CD4-positive, alpha-beta T cell treated with Interleukin-15 for 4 hours (primary cell): ENCODE results near the gene LSM2.
"Not testable (repeated sequence)": the region's sequence is repeated elsewhere in the genome, so short reads cannot be mapped to it uniquely, and the experiment has no call there.

Source experiments
- DNase-seq: peaks from one replicate; pipeline ENCODE4 v3.0.0-alpha.2; 2020; ENCODE audit warnings: low spot score

Gene LSM2

DNA sequence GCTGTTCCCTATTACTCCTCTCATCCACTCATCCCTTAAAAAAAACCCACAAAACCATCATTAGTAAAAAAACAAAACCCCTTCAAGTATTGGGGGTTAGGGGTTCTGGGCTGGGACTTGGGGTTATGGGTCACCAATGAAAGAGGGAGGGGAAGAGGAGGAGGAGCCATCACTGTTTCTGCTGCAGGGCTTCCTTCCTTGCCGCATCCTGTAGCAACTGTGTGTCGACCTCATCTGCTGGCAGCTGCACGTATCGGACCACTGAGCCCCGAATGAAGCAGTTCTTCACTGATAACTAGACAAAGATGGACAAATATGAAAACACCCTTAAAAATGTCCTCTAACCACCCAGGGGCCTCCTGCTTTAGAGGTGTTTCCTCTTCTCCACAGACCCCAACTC is 9.2 kb downstream of the LSM2 start:
- DNase-seq = peak; percentile 49

DNA sequence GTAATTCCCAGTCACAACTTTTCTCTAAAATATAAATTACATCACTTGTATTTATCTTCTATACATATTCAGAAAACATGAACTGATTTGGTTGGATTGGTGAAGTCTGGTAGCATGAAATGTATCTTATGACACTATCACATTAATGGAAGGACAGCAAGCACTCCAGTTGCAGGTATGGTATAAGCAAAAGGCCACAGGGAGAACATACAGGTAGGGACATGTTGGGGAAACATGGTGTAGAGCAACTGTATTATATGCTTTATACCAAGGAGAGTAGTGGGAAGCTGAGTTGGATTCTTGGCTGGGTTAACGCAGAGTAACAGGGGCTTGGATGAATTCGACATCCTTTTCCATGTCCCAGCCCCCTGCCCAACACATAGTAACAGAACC is 9.8 kb downstream of the LSM2 start:
- DNase-seq = no peak

DNA sequence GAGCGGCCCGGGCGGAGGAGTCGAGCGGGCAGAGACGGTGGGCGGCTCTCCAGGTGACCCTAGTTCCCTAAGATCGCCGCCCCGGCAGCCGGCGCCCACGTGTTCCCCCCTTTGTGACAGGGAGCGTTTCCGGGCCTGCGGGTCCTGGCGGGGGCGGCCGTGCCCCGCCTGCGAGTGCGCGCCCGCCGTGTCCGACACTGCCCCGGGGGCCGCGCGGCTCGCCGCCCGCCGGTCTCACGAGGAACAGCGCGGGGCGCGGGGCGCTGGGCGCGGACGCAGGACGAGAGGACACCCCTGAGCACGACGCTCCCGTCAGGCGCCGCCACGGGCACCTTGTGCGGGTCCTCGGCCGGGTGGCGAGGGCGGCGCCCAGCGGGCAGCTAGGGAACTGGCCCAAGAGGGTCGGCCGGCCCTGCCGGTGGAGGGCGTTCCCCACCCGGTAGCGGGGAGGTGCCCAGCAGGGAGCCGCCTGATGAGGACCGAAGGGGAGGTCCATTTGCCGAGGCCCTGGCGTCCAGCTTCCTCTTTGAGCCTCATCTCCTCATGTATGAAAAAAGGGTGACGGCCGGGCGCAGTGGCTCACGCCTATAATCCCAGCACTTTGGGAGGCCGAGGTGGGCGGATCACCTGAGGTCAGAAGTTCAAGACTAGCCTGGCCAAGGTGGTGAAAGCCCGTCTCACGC is 11.0 kb downstream of the LSM2 start, which contains the start of gene VARS1:
TSS of gene VARS1 (minus strand) at position 137 of the 683 bp plus-strand sequence. CDS start 535 bp downstream, outside the sequence.
- DNase-seq = peak; percentile 87

DNA sequence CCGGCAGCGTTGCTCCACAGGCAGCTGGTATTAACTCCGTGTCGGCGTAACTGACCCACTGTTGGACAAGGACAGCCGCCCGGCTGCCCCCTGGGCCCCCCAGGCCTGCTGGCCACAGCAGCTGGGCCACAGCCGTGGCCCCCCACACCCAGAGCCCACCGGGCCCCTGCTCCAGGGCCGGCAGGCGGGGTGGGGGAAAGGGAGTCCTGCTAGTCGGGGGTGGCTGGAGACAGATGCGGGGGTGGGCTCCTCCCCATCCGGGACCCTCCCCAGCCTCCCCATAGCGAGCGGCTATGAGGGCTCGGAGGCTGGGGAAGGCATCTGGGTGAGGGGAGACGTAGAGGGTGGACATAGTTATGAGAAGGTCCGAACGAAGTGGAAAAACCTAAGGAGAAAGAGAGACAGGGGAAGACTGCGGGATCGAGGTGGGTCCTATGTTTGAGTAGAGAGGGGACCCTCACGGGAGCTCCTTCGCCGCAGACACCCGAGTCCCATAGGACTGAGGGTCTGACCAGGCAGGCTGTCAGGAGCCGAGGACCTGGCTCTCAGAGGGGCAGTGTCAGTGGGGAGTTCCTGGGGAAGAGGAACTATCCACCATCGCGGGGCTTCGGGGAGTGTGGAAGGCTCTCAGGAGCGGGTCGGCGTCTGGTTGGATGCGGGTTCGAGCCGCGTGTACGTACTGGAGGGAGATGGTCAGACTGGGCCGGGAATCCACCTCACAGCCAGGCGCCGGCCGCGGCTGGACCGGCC is 11.7 kb downstream of the LSM2 start:
- no peak for DNase-seq

DNA sequence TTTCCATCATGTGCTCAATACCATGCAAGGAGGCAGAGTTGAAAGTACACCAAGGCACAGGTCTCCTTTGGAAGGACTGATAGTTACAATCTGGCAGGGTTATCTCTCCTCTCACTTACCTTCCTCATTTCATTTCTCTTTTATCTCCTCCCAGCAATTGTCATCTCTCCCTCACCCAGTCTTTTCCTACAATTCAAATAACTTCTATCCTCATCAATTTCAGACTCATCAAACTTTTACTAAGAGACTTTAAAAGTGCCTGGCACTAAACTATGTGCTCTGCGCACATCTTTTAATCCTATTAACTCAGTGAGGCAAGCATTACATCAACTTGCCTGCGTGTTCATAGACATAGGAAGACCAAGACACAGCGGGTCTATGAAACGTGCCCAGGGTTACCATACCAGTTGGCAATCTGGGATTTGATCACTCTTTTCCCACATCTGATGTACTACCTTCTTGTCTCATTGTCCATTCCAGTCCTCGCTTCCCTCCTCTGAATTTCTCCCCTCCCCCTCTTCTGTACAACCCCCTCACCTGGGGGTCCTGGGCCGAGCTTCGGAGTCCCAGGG is 12.4 kb downstream of the LSM2 start:
- DNase-seq = no peak

DNA sequence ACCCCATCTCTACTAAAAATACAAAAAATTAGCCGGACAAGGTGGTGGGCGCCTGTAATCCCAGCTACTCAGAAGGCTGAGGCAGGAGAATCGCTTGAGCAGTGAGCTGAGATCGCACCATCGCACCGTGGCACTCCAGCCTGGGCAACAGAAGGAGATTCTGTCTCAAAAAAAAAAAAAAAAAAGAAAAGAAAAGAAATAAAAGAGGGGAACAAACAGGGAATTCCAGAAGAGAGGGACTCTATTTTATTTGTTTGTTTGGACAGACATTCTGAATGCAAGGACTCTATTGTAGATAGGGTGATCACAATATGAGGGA is 12.9 kb downstream of the LSM2 start:
- not testable (repeated sequence) for DNase-seq

DNA sequence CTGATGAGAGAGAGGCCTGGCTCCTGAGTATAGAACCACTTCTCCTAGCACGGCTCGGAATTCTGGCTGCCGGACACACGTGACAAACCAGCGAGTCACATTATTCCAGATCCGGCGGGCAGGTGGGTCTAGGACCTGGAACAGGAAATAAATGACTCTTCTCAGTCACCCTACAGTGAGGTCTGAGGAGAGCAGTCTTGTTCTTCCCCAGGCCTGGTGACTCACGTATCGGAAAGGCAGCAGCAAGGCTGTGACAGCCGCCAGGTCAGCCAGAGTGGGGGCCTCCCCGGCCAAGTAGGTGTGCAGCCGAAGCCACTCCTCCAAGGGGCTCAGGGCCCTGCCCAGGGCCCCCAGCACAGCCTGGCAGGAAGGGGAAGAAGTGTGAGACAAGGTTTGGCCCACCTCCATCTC is 14.0 kb downstream of the LSM2 start:
- DNase-seq = no peak

DNA sequence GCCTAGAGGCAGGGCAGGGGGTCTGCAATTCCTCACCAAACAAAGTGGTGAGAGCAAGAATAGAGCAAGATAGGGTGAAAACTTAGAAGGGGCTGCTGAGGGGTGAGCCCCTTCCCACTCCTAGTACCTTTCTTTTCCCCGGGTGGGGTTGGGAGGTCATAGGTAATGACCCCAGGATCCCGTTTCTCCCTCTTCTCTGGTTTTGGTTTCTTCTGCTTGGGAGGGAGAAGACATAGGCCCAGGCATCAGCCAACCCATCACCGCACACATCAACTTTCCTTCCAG is 14.7 kb downstream of the LSM2 start:
- no peak for DNase-seq

DNA sequence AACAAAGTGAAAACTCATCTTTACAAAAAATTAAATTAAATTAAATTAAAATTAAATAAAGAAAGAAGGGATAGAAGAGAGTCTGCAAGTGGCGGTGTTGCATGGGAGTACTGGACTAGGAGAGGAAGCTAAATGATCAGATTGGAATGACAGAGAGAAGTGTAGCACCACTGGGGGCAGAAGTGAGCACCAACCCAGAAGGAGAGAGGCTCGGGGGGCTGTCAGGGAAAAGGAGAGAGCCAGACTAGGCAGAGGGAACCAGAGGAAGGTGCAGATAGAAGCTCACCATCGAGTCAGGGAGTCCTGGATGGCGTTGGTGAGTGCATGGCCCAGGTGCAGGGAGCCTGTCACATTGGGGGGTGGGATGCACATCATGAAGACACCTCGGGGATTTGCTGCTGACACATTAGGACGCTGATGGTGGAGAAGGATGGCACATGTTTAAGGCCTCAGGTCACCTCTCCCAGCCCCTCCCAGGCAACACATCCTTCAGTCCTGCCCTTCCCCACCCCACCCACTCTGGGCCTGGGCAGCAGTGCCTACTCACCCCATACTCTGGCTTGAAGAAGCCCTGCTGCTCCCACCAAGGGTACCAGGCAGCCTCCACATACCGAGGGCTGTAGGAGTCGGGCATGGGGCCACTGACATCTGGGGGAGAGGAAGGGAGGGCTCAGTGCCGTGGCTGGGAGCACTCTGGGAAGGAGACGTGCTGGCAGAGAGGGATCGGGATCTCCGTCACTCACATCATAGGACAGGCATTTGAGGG is 15.3 kb downstream of the LSM2 start:
- no peak for DNase-seq

DNA sequence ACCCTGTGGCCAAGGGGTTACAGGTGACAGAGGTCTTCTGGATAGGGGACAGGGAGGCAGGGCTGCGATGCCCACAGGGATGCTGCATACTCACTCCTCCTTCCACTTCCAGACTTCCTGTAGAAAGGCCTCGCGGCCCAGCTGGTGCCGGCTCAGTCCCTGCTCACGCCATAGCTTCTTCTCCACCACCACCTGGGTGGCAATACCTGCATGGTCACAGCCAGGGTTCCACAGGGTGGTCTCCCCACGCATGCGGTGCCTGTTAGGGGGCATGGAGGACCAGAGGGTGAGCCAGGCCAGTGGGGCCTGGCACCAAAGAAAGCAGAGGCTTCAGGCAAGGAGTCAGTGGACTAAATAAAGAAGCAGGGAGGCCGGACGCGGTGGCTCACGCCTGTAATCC is 21.3 kb downstream of the LSM2 start:
- DNase-seq = no peak

DNA sequence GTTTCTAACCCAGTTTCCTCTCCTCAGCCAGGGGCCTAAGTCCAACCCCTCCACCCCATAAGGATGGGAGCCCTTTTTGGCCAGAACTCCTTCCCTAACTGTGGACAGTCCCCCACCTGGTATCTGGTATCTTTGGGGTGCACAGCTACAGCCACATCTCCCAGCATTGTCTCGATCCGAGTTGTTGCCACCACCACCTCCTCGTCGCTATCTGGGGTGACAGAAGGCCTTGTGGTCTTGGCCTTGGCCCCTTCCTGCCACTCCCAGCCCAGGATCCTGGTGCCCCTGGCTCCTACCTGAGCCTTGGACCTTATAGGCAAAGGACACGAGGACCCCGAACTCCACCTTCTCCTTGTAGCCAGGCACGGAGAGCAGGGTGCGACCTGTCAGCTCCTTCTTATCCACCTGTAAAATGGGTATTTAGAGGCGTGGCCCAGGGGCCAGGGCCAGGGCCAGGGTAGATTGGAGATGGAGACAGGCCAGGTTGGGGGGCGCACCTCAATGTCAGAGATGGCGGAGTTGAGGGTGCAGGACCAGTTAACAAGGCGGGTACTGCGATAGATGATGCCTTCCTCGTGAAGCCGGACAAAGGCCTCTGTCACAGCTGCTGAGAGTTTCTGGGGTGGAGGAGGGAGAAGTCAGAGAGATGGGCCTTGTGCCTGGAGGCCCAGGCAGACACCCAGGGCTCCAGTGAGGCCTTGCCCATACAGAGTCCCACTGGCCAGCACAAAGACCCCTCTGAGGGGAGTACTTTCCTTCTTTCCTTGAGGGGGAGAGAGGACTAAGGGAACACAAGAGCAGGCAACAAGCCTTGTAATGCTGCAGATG is 22.5 kb downstream of the LSM2 start:
- DNase-seq = no peak

DNA sequence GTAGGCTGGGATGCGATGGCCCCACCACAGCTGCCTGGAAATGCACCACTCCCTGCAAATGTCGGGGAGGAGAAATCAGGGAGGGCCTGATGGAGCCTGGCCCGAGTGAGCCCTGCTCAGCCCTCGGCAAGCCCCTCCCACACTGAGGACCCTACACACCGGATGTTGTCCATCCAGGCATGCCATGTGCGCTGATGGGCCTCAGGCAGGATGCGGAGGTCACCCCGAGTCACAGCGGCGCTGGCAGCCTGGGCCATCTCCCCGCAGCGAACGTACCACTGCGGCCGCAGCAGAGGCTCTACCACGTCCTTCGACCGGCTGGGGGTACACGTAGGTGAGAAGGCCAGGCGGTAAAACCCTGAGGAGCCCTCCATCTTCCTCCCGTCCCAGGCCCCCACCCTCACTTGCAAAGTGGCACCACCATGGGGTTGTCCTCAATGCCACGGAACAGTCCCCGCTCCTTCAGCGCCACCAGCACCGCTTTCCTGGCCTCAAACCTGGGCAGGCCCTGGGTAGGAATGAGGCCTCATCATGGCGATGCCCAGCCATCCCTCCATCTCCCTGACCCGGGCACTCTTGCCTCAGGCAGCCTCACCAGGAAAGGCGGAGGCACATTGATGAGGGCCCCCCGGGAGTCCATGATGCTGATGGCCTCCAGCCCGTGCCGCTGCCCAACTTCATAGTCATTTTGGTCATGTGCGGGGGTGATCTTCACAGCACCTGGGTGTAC is 24.5 kb downstream of the LSM2 start:
- no peak for DNase-seq

DNA sequence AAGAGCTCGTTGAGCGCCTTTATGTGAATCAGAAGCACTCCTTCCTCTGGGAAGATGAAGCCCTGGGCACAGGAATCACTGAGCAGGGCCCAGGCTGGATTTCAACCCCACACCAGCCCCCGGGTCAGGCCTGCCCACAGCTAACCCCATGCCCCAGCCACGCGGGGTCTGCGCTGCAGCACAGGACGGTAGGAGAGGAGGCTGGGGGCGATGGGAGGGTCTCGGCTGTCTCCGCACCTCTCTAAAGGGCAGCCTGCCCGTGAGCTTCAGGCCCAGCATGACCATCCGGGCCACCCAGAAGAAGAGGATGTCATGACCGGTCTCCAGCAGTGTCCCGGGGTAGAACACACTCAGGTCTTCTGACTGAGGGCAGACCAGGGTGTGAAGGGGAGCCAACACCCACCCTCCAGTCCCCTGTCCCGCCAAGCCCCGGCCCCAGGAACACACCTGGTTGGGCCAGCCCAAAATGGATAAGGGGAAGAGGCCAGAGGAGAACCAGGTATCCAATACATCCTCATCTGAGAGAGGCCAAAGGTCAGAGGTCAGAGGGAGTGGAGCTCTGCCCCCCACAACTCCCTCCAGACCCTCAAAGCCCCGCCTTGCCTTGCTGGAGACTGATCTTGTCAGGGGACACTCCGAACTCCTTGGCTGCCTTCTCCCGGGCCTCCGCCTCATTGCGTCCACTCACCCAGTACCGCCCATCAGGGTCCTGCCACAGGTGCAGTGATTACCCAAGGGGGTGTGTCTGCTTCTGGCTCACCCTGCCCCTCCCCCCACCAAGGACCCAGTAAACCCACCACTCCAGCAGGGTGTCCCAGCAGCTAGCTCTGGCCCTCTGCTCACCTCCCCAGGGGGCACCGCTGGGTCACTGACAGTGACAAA is 25.3 kb downstream of the LSM2 start:
- DNase-seq = no peak

DNA sequence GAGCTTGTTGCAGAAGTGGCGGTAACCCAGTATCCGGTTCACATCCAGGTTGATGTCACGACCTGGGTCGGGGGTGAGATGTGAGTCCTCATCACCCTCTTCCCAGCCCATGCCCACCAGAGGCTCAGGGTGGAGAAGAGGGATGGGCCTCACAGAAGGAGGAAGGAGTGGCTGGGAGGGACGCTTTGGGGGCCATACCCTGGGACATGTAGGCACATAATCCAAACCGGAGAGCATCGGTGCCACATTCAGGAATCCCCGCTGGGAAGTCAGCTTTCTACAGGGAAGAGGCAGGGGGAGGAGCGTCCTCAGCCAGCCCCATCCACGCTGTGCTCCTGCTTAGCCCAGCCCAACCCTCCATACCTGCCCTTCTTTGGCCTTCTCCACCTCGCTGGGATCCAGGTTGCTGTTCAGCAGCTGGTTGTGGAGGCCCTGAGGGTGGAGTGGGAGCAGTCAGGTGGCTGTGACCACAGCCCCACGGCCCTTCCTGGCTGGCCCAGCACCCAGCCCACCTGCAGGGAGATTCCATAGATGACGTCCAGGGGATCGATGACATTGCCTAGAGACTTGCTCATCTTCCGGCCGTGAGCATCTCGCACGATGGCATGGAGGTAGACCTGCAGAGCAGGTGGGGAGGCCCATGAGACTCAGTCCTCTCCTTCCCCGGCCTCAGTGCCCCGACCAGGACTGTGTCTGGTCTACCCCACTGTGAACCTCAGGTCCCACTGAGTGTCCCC is 26.1 kb downstream of the LSM2 start:
- DNase-seq = no peak

DNA sequence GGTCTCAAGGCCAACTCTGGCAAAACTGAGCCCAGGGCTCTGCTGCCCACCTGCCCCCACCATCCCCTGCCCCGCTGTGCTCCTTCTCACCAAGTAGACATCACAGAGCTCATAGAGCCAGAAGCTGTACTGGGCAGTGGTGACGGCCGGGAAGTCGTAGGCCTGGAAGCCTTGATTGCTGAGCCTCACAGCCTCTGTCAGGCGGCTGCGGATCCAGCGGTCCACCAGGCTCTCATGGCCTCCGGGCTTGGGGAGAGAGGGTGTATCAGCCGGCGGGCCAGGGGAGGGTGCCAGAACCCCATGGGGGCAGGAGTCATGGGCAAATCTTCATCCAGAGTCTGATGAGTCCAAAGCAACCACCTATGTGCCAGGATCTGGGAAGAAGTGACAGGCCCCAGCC is 26.9 kb downstream of the LSM2 start:
- DNase-seq = no peak

DNA sequence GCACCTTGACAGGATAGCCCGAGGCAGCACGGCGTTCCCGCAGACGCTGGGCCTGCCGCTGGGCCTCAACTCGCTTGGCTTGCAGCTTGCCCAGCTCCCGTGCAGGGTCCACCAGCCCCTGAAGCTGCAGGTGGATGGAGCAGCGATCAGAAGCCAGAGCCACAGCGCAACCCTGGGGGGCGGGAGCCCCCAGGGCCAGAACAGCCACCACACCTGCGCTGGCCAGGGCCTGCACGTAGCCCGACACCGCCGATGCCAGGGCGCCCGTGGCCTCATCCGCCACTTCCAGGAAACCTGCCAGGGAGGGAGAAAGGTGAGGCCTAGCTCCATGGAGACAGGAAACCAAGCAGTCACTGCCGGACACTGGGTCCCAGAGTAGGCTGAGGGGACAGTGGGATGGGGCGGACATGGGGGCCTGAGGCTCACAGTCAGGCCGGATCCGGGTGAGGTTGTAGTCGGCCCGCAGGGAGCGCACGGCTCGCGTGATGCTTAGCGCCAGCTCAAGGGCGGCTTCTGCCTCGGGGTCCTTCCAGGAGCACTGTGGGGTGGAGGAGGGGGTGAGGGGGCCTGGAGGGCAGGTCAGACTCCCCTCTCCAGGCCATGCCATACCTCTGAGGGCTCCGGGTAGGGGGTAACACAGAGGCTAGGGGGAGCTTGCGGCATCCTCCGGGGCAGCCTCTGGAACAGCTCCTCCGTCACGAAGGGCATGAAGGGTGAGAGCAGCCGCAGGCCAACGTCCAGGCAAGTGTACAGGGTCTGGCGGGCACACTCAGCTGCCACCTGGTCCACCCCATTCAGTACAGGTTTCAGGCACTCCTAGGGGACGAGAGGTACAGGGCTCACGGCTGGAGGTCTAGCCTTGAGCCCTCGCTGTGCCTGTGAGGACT is 27.5 kb downstream of the LSM2 start:
- DNase-seq = no peak

DNA sequence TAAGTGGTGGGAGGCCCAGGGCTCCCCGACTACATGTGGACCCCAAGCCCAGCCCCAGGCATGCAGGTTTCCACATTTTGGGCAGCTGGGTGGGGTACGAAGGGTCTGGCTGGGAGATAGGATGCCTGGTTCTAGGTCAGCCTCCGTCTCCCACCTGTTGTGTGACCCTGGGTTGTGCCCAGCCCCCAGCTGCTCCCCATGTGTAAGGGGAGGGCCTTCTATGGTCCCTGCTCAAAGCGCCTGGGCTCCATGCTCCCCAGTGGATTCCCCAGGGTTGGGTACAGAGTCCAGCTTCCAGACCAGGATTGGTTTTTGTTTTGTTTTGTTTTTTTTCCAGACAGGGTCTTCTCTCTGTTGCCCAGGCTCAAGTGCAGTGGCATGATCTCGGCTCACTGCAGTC is 28.6 kb downstream of the LSM2 start:
- no peak for DNase-seq

DNA sequence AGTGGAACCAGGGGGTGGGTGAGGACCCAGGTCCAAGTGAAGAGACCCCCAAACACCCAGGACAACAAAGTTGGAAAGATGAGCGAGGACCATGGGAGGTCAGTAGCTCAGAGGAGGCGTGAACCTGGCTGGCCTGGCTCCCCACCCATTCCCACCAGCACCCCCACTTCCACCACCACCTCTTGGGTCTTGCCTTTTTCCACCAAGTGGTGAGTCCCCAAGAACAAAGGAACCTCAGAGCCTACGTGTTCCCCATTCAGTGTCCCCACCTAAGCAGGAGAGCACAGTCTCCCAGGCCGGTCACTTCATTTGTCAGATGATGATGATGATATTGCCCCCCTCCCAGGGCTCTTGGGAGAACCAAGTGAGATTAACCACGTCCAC is 29.1 kb downstream of the LSM2 start:
- DNase-seq = no peak
